PC-9 (cell line): ENCODE data around the gene CLSTN1.

Experiments
- EZH2 ChIP-seq: fragments of 200-600 bp; sonication (generic); IDR thresholded peaks from 2 replicates; pipeline ENCODE4 v1.8.0; 2017; ENCODE audit warnings: antibody characterized with exemption, low read depth
- TF ChIP-seq, protein P1 (sequence below): fragments of 200-600 bp; sonication (generic); conservative IDR thresholded peaks from 2 replicates; pipeline ENCODE4 v1.6.1; 2017; ENCODE audit warnings: mixed run types, antibody characterized with exemption, mild to moderate bottlenecking, moderate library complexity

DNA sequence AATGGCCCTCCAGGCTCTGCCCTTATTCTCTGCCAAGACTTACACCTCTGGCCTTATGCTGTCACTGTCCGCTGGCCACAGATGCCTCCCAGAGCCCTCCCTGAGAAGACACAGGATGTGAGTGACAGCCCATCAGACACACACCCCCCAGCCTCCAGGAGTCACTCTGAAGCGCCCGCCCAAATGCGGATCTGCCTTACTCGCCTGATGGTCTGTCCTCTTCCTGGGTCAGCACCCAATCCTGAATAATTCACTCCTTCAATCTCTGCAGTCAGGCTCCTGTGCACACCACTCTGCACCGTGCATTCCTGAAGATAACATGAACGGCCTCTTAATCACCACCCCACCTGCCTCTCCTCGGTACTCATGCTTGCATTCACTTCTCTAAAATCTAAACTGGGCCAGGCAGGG is 14.7 kb downstream of the CLSTN1 start:
- TF ChIP-seq, protein P1, sequence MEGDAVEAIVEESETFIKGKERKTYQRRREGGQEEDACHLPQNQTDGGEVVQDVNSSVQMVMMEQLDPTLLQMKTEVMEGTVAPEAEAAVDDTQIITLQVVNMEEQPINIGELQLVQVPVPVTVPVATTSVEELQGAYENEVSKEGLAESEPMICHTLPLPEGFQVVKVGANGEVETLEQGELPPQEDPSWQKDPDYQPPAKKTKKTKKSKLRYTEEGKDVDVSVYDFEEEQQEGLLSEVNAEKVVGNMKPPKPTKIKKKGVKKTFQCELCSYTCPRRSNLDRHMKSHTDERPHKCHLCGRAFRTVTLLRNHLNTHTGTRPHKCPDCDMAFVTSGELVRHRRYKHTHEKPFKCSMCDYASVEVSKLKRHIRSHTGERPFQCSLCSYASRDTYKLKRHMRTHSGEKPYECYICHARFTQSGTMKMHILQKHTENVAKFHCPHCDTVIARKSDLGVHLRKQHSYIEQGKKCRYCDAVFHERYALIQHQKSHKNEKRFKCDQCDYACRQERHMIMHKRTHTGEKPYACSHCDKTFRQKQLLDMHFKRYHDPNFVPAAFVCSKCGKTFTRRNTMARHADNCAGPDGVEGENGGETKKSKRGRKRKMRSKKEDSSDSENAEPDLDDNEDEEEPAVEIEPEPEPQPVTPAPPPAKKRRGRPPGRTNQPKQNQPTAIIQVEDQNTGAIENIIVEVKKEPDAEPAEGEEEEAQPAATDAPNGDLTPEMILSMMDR, result no peak
- no peak for TF ChIP-seq EZH2
